Natural killer cell (primary cell): ENCODE measurements around the gene CAPN5. TPM values are rescaled to one million over a fixed set of nuclear protein-coding genes. Genes with fewer than 3 reads are reported as not detected.
"Not testable (repeated sequence)": the region's sequence is repeated elsewhere in the genome, so short reads cannot be mapped to it uniquely, and the experiment has no call there.

ENCODE experiments used
- ATAC-seq, 3 donors: fragments of 150-1000 bp in 2 of 3; fragments of 200-7000 bp in 1 of 3; cut with Tn5 transposase; 1 replicate in 1 of 3; 2 replicates in 2 of 3; pipeline ENCODE4 v1.10.0; 2021; ENCODE audit warnings: mild to moderate bottlenecking in 2 of 3, moderate library complexity in 2 of 3
- DNase-seq, 2 donors: peaks; one replicate each; pipeline versions ENCODE4 v3.0.0 to v3.0.0-alpha.2; 2013 to 2021; ENCODE audit warnings: mixed read lengths in 1 of 2
- H3K27ac ChIP-seq: one replicate; pipeline ENCODE4 v1.5.1; 2013; ENCODE audit warnings: mild to moderate bottlenecking, low read length
- H3K27me3 ChIP-seq: one replicate; pipeline ENCODE4 v1.6.1; 2013; ENCODE audit warnings: low read length; ENCODE audit not compliant: control insufficient read depth, insufficient read depth
- H3K36me3 ChIP-seq: one replicate; pipeline ENCODE4 v1.6.1; 2013; ENCODE audit warnings: low read length; ENCODE audit not compliant: control insufficient read depth, insufficient read depth
- H3K4me1 ChIP-seq: one replicate; pipeline ENCODE4 v1.6.1; 2013; ENCODE audit warnings: low read length; ENCODE audit not compliant: control insufficient read depth, insufficient read depth
- H3K4me3 ChIP-seq: one replicate; pipeline ENCODE4 v1.5.1; 2013; ENCODE audit warnings: low read length
- H3K9me3 ChIP-seq: one replicate; pipeline ENCODE4 v1.6.1; 2013; ENCODE audit warnings: low read length; ENCODE audit not compliant: control insufficient read depth, insufficient read depth
- H3K27ac Mint-ChIP-seq, 2 donors: one replicate each; pipeline ENCODE4 v1.8.0; 2022; ENCODE audit warnings: mild to moderate bottlenecking in 2 of 2, mixed read lengths in 2 of 2, moderate library complexity in 1 of 2
- H3K27me3 Mint-ChIP-seq, 2 donors: one replicate each; pipeline ENCODE4 v1.8.0; 2022; ENCODE audit warnings: low read depth in 2 of 2, mixed read lengths in 2 of 2
- H3K36me3 Mint-ChIP-seq: one replicate; pipeline ENCODE4 v1.8.0; 2022; ENCODE audit warnings: mixed read lengths
- H3K4me1 Mint-ChIP-seq, 2 donors: one replicate each; pipeline ENCODE4 v1.8.0; 2022; ENCODE audit warnings: mixed read lengths in 2 of 2
- H3K4me3 Mint-ChIP-seq: one replicate; pipeline ENCODE4 v1.8.0; 2022; ENCODE audit warnings: mild to moderate bottlenecking, moderate library complexity, mixed read lengths
- H3K9me3 Mint-ChIP-seq, 2 donors: one replicate each; pipeline ENCODE4 v1.8.0; 2022; ENCODE audit warnings: mixed read lengths in 2 of 2
- WGBS: methylation state at CpG from one replicate; pipeline ENCODE4 v1.1.7; 2013; ENCODE audit warnings: missing lambda C conversion rate; ENCODE audit not compliant: insufficient coverage; 5-methylcytosine and 5-hydroxymethylcytosine counted together
- intact Hi-C: fragments of 100-400 bp; cut with micrococcal nuclease; formaldehyde crosslinking; loops from one replicate; pipeline ENCODE4 v1.14.2; 2022
- total RNA-seq, 4 donors: library from RNA; stranded (reverse); fragments of 120-200 nt in 1 of 4; gene quantifications; one replicate each; pipeline versions ENCODE4 v1.2.3 to v1.2.4, GENCODE V29; 2013 to 2022
- TF ChIP-seq, protein P1 (sequence below): fragments of 200-600 bp; IDR thresholded peaks from one replicate; pipeline ENCODE4 v1.8.0; 2022; ENCODE audit warnings: antibody characterized with exemption

CAPN5 gene
- total RNA-seq: 10 to 100 TPM; 32.3 to 34.5 (median 34.3) TPM
- total RNA-seq (2013): 4.5 TPM

DNA sequence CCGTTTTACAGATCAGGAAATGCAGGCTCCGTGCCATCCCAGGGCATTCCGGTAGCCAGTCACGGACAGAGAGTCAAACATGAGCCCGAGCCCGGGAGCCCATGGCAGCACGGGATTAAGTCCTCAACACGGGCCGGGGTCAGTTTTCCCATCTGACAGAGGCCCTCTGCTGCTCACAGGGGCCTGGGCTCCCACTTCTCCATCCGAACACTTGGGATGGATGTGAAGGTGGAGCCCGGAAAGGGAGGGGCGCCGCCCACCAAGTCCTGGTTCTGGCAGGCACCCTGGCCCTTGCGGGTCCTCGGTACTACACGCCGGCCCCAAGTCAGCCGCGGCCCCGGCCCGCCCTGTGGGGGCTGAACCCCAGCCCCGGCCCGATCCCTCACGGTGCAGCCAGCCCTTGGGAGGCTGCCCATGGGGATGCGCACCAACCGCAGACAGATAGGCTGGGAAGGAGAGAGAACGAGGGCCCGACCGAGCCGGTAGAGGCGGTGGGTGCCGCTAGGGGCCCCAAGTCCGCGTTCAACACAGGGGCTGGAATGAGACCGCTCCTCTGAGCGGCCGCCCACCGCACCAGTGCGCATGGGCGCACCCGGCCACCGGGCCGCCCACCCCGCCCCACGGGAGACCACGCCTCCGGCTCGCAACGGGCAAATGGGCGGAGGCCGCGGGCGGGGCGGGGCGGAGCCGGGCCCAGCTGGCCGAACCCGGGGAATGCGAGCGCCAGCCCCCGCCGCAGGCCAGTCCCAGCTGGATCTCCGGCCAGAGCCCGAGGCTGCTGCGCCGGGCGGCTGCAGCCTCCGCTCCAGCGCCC lies at the start of gene CAPN5:
TSS of gene CAPN5 (plus strand) at position 743 of the 814 bp plus-strand sequence. CDS start 17,916 bp downstream, outside the sequence.
- H3K4me3 Mint-ChIP-seq: peak within 1 kb of the TSS; percentile 91
- H3K27me3 Mint-ChIP-seq: peaks cover 9 to 11% of the 10 kb centered on the region in 2 donors
- WGBS: 1% methylated on average over 69 of the region's 69 CpGs
- H3K27ac ChIP-seq: no peak within 1 kb of the TSS
- peaks cover 29 to 47% of the 10 kb centered on the region in 2 donors for H3K4me1 Mint-ChIP-seq
- no peaks in the 10 kb centered on the region for H3K36me3 Mint-ChIP-seq
- intact Hi-C loops: loop anchor here (1.0 kb wide), 1 partner anchor 25 kb away; no protein-coding TSS in a partner anchor
- ATAC-seq (peak; percentile 96 to 97 (median 97)), DNase-seq (peak; percentile 89 to 94)
- peaks cover 10% of the 10 kb centered on the region for H3K27me3 ChIP-seq
- no peaks in the 10 kb centered on the region for H3K9me3 Mint-ChIP-seq
- peak within 1 kb of the TSS; percentile 78 to 83 for H3K27ac Mint-ChIP-seq
- TF ChIP-seq, protein P1, sequence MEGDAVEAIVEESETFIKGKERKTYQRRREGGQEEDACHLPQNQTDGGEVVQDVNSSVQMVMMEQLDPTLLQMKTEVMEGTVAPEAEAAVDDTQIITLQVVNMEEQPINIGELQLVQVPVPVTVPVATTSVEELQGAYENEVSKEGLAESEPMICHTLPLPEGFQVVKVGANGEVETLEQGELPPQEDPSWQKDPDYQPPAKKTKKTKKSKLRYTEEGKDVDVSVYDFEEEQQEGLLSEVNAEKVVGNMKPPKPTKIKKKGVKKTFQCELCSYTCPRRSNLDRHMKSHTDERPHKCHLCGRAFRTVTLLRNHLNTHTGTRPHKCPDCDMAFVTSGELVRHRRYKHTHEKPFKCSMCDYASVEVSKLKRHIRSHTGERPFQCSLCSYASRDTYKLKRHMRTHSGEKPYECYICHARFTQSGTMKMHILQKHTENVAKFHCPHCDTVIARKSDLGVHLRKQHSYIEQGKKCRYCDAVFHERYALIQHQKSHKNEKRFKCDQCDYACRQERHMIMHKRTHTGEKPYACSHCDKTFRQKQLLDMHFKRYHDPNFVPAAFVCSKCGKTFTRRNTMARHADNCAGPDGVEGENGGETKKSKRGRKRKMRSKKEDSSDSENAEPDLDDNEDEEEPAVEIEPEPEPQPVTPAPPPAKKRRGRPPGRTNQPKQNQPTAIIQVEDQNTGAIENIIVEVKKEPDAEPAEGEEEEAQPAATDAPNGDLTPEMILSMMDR: peak; percentile 51
- peaks cover 2% of the 10 kb centered on the region for H3K9me3 ChIP-seq
- H3K4me3 ChIP-seq: peak within 1 kb of the TSS; percentile 59
- peaks cover 27% of the 10 kb centered on the region for H3K4me1 ChIP-seq
- H3K36me3 ChIP-seq: no peaks in the 10 kb centered on the region

DNA sequence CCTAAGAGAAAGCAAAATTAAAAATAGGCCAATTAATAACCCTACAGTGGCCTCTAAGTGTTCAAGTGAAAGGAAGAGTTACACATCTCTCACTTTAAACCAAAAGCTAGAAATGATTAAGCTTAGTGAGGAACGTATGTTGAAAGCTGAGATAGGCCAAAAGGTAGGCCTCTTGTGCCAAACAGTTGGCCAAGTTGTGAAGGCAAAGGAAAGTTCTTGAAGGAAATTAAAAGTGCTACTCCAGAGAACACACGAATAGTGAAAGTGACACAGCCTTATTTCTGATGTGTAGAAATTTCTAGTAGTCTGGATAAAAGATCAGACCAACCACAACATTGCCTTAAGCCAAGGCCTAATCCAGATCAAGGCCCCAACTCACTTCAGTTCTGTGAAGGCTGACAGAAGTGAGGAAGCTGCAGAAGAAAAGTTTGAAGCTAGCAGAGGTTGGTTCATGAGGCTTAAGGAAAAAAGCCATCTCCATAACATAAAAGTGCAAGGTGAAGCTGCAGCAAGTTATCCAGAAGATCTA lies 48.3 kb upstream of the CAPN5 start:
- H3K4me1 ChIP-seq, H3K4me1 Mint-ChIP-seq, H3K36me3 ChIP-seq, ATAC-seq, H3K9me3 Mint-ChIP-seq, H3K9me3 ChIP-seq, DNase-seq, intact Hi-C loops, H3K27me3 ChIP-seq, H3K27ac ChIP-seq, H3K4me3 Mint-ChIP-seq, H3K27me3 Mint-ChIP-seq, H3K4me3 ChIP-seq, H3K36me3 Mint-ChIP-seq, H3K27ac Mint-ChIP-seq: not testable (repeated sequence)
- WGBS: 64% methylated on average over 2 of the region's 2 CpGs

DNA sequence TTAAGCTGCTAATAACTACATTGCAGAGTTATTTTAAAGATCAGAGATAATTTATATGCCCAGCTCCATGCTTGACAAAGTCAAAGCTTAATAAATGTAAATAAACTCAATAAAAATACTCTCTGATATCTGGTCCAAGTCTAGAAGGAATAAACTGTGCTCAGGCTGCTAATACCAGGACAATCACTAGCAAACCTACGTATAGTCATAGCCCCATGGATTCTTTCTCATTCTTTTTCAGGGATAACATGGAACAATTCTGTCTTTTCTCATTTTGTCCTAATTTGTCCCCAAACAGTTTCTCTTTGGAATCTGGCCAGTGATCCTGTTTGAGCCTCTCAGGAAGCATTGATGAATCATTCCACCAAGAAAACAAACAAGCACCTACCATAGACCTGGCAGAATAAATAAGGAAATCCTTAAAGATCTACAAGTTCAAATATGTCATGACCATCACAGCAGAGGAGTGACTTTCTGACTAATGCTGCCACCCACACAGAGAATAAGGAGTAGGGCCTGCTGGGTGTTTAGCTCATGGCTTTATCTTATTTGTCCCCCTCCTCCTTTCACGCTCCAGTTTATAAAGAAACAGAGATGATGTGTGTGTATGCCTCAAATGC lies 46.7 kb upstream of the CAPN5 start:
- H3K36me3 ChIP-seq: peaks cover 3% of the 10 kb centered on the region
- H3K27me3 ChIP-seq: no peaks in the 10 kb centered on the region
- H3K4me3 ChIP-seq: no peak overlapping the region
- TF ChIP-seq, protein P1: no peak
- Mint-ChIP-seq H3K27me3 (no peaks in the 10 kb centered on the region), H3K4me3 (no peak overlapping the region), H3K36me3 (peaks cover 7% of the 10 kb centered on the region), H3K9me3 (no peaks in the 10 kb centered on the region), H3K27ac (no peak overlapping the region), H3K4me1 (no peaks in the 10 kb centered on the region)
- intact Hi-C loops: no loop called here
- ATAC-seq: no peak
- no peaks in the 10 kb centered on the region for H3K9me3 ChIP-seq
- no peaks in the 10 kb centered on the region for H3K4me1 ChIP-seq
- no peak overlapping the region for H3K27ac ChIP-seq
- DNase-seq: no peak
- WGBS: 92% methylated on average over 1 of the region's 2 CpGs

DNA sequence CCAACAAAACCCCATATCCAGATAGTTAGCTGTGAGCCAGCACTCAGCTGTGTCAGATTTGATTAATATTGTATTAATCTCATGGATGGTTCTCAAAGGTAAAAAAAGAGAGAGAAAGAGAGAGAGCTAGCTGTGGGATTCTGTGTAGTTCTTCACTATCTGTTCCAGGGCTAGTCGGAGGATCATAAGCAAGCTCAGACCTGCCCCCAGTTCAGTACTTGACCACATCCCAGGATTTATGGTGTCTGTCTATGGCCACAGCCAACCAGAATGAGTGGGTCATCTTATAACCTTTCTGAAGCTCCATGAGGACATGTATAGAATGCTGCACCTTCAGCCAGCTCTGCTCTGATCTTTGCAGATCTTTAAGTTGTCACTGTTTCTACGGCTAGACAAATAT lies 46.0 kb upstream of the CAPN5 start:
- Mint-ChIP-seq H3K4me3 (no peak overlapping the region), H3K27ac (no peak overlapping the region), H3K36me3 (peaks cover 7% of the 10 kb centered on the region), H3K9me3 (no peaks in the 10 kb centered on the region), H3K4me1 (no peaks in the 10 kb centered on the region), H3K27me3 (no peaks in the 10 kb centered on the region)
- H3K27ac ChIP-seq: no peak overlapping the region
- TF ChIP-seq, protein P1: no peak
- peaks cover 3% of the 10 kb centered on the region for H3K36me3 ChIP-seq
- 97% methylated on average over 2 of the region's 2 CpGs for WGBS
- no peak overlapping the region for H3K4me3 ChIP-seq
- no peaks in the 10 kb centered on the region for H3K27me3 ChIP-seq
- no peak for DNase-seq
- intact Hi-C loops: no loop called here
- no peak for ATAC-seq
- no peaks in the 10 kb centered on the region for H3K4me1 ChIP-seq
- H3K9me3 ChIP-seq: no peaks in the 10 kb centered on the region
